T-helper 1 cell (primary cell): ENCODE results near the gene CYB5R3.
"Not testable (repeated sequence)": the region's sequence is repeated elsewhere in the genome, so short reads cannot be mapped to it uniquely, and the experiment has no call there.

Experiments used
- DNase-seq, 5 donors: peaks; one replicate each; pipeline ENCODE4 v3.0.0-alpha.2; 2012 to 2020

The CYB5R3 gene

DNA sequence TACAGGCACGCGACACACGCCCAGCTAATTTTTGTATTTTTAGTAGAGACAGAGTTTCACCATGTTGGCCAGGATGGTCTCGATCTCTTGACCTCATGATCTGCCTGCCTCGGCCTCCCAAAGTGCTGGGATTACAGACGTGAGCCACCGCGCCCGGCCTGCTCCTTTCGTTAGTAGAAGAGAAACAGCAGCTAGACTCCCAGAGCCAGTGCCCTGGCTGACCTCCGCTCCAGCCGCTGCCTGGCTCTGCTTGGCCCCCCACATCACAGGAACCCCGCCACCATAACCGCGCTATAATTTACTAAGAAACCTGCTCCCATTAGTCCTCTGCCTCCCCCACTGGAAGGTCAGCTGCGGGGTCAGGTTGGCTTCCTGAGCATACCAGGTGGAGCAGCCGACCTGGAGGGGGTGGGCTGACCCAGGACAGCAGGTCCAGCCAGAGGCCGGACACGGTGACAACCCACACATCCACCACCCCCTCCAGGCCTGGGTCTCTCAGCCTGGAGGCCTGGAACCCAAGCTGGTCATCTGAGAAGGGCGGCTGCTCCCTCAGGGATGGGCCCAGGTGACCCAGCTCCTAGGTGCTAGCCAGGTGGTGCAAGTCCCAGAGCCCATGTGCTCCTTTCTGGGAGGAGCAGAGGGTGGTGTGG, 27.0 kb downstream of the CYB5R3 start:
- DNase-seq: no peak

DNA sequence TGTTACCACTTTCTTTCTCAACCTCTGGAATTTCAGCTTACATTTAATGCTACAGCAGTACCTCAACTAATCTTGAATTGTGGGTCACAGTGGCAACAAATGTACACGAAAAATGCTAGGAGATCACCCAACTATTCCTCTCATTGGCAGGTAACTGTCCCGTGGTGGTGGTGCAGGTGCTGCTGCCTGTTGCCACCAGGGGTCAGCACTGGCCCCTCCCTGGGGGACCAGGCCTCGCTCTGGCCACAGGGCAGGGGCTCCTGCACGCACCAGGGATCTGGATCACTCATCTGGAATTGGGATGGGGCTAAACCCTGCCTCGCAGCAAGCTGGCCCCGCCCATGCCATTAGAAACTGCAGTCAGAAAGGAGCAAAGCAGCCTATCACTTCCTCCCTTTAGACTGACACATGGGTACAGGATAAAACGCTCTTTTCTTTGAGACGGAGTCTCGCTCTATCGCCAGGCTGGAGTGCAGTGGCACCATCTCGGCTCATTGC, 27.6 kb downstream of the CYB5R3 start:
- peak in 3 of 5 donors; percentile 30 to 38 (median 34) for DNase-seq

DNA sequence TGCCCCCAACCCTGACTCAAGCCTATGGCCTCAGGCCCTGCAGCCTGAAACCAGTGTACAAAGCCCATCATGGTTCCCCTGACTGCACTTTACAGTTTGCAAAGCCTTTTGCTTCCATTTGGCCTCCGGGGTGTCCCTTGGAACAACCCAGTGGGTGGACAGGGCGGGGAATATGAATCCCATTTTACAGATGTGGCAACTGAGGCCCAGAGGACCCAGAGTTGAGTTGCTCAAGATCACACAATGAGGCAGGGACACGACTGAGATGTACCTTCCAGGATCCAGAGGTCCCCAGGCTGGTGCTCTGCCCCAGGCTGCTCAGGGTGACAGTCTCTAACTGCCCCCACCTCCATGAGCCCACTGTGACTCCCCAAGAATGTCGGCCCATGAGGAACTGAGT, 29.1 kb downstream of the CYB5R3 start:
- no peak for DNase-seq

DNA sequence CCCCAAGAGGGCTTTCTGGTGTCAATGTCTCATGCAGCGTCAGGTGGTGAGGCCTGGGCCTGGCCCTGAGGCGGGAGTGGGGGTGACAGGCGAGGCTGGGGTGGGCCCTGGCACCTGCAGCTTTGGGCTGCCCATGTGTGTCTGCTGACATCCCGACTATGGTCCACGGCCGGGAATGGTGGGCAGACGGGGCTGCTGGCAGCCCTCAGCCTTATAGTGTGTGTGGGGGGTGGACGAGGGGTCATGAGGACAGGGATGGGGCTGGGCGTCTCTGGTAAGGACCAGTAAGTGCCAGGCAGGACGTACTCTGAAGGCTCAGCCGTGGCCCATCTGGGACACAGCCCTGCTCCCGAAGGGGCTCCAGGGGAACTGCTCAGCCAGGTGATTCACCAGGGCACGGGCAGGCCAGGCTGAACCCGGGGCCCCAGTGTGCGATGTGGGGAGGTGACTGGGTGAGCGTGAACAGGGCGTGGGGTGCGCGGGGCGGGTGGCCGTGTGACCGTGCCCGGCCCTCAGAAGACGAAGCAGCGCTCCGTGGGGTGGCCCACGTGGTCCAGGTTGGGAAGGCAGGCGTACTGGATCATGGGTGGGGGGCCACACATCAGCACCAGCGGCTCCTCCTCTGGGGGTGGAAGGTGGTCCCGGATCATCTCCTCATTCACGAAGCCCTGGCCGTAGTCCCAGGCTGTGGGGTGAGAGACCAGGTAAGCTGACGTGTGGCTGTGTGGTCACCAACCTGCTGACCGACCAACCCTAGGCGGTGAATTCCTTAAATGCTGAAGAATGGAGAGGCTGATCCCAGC, 29.7 kb downstream of the CYB5R3 start:
- no peak for DNase-seq

DNA sequence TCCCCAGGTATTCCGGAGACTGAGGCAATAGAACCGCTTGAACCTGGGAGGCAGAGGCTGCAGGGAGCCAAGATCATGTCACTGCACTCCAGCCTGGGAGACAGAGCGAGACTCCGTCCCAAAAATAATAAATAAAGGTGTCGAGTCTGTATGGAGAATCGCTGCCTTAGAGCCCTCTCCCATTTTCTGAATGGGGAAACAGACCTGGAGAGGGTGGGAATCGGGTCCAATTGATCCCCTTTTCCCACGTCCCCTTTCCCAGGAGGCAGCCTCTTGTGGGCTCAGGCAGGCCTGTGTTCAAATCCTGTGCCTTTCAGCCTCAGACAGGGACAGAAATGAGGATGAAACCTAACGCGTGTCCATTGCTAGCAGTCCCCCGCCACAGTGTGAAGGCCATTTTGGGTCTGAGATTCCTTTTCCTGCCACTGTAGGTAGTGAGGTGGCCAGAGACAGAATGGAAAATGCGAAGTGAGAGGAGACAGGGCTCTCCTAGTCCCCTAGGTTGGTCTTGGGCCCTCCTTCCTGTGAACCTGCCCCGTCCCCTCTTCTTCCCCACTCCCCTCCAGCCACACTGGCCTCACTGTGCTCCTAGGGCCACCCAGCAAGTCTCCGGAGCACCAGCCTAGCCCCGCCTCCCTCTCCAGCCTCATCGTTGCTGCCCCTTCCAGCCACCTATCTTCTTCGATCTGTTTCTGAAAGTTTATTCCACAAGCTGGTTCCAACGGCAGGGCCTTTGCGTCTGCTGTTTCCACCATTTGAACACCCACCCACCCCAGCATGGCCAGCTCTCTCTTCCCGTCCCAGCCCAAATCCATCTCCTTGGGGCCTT, 31.8 kb downstream of the CYB5R3 start:
- DNase-seq: no peak

DNA sequence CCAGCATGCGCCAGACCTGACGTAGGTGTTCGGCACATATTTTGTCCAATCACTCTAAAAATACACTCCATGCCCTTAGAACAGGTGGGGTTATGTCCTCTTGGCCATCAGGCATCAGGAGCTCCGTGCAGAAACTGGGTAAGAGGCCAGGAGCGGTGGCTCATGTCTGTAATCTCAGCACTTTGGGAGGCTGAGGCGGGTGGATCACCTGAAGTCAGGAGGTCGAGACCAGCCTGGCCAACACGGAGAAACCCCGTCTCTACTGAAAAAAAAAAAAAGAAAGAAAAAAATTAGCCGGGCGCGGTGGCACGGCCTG, 33.4 kb downstream of the CYB5R3 start:
- peak in 1 of 5 donors; percentile 18 for DNase-seq

DNA sequence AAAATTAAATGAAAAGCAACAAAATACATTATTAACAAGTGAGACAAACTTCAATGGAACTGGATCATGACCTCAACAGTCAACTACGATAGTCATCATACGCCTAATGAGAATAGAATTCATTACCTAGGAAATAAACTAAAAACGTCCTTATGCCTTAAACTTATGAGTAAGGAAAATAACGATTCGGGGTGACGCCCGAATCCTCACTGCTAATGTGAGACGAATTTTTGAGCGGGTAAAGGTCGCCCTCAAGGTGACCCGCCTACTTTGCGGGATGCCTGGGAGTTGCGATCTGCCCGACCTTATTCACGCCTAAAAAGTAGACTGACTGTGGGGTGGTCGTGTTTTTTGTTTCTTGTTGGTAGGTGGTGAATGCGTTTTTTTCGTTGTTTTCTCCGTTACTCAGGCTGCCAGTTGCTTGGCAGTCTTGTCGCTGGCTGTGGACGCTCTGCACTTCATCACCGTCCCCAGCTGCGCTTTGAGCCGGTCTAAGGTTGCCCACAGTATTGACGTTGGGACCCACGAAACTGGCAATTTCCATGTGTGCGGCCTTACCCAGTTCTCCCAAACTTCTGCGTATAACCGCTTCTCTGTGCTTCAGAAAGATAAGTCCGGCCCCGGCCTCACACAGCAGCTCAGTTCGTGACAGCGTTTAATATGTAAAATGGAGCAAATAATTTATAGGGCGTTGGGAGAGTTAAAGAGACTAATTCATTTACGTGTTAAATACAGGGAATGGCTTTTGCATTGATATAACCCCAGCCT, 33.9 kb downstream of the CYB5R3 start:
- peak; percentile 61 to 97 (median 77) for DNase-seq

DNA sequence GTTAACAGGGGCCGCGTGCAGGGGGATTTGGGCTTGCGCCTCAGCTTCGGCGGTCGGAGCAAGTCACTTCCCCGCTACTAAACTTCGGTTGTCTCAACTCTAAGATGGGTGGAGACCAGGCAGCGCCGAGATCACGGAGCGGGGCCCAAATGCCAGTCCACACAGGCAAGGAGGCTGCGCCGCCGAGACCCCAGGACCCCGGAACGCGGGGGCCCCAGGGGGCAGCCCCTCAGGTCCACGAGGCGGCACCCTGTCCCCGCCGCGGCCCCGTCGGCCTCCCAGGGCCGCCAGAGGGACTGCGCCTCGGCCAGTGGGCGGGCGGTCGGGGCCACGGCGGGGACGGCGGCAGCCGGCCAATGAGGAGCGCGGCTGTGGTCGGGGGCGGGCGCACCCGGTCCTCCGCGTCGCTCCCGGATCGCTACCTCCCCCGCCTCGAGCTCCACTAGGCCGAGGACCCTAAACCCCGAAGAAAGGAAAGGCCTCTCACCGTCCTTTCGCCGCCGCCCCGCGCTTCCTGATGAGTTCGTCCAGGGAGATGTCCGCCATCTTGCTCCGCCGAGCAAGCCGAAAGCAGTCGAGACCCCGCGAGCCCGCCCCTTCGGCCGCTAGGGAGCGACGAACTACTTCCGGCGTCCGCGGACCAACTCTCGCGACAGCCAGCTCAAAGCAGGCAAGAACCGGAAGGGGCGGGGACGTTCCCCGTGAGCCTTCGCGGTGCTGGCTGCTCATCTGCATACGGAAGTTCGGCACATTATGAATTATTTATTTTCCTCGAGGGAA, 34.7 kb downstream of the CYB5R3 start, which contains the start of gene POLDIP3:
Gene POLDIP3 (minus strand): TSS at position 572 of the 780 bp plus-strand sequence. CDS start 26 bp downstream, at position 546.
- DNase-seq: peak; percentile 98 to 99 (median 99)

DNA sequence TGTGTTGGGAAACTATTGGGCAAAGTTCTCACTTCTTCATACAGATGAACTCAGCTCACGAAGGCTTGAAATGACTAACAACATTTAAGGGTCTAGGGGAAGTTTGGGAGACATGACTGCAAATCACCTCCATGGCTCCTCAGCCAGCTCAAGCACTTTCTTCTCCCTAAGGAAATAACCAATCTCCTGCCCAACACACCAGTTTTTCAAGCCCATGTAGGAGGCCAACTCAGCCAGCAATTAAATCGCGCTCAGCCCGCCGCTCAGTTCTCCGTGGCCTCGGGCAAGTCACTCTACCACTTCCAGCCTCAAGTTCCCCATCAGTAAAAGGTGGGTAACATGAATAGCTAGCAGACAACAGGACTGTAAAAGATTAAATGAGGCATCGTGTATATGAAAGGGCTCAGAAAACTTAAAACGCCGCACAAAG, 35.3 kb downstream of the CYB5R3 start:
- peak in 2 of 5 donors; percentile 10 to 22 for DNase-seq

DNA sequence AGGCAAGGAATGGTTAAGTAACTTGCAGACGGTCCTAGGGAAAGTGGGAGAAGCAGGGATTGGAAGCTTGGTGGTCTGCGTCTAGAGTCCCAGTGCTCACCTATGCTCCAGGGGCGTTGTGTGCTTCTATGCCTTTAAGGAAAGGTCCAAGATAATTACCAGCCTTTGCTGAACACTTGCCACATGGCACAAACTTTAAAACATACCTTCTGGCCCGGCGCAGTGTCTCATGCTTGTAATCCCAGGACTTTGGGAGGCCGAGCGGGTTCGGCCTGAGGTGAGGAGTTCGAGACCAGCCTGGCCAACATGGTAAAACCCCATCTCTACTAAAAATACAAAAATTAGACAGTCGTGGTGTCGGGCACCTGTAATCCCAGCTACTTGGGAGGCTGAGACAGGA, 36.9 kb downstream of the CYB5R3 start:
- no peak for DNase-seq

DNA sequence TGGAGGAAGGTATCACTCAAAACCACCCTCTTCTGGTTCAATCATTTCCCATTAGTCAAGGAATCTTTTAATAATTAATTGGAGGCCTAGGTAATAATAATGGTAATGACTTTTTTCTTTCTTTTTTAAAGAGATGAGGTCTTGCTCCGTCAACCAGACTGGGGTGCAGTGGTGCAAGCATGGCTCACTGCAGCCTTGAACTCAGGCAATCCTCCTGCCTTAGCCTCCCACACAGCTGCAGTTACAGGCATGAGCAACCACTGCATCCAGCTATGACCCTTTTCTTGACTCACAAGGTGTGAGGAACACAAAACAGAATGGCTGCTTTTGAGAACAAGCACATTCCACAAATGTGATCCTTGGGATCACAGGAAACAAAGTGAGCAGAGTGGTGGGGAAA, 38.1 kb downstream of the CYB5R3 start:
- no peak for DNase-seq

DNA sequence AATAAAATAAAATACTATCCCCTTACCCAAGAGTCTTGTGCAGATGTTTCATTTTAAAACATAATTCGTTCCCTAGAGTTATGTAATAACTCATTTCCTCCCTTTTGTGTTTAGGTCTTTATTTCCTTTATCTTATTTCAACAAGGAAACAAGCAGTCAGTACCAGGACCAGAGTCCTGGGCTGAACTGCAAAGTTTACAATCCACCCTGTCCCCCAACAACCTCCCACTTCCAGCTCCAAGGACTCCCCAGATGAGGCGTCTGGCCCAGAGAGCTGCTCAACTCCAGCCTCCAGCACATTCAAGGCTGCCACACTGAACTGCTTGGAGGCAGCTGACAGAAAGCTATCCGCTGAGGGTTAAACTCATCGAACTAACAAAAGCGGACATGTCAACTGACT, 39.0 kb downstream of the CYB5R3 start:
- no peak for DNase-seq

DNA sequence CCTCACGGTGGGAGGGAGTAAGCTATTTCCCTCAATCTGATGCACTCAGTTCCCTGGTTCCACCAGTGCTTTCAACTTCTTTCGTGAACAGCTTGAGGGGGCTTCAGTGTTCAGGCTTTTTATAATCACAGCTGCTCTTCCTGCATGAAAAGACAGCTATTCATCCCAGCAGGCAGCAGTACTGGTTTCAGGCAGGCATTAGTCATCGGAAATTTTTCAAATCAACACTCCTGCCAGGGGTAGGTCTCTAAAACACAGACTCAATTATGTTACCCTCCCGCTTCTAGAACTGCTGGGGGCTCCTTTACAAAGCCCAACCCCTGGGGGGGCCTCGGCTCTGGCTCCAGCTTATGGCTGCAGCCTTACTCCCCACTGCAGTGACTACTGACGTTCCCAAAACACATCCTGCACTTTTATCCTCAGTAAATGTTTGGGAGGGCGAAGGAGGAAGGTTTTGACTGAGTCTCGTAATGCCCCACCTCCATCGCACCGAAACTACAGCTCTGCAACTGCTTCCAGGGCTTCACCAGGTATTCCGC, 40.3 kb downstream of the CYB5R3 start:
- no peak for DNase-seq

DNA sequence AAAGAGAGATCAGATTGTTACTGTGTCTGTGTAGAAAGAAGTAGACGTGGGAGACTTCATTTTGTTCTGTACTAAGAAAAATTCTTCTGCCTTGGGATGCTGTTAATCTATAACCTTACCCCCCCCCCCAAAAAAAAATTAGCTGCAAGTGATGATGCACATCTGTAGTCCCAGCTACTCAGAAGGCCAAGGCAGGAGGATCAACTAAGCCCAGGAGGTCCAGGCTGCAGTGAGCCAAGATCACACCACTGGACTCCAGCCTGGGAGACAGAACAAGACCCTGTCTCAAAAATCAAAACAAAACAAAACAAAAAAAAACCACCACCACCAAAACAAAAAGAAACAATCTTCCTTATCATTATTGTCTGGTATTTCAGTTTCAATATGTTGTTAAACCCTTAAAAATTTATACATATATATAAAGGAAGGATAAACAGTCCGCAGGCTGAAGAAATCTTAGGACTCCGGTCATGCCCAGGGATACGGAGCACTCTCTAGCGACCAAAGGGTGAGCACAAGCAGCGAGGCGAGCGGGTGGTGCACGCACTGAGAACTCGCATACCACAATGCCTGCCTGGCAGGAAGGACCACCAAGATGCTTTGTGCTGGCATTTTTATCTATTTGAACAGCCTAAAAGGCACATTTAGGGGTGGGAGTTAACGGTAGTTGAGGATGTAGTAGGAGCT, 40.9 kb downstream of the CYB5R3 start:
- DNase-seq: no peak

DNA sequence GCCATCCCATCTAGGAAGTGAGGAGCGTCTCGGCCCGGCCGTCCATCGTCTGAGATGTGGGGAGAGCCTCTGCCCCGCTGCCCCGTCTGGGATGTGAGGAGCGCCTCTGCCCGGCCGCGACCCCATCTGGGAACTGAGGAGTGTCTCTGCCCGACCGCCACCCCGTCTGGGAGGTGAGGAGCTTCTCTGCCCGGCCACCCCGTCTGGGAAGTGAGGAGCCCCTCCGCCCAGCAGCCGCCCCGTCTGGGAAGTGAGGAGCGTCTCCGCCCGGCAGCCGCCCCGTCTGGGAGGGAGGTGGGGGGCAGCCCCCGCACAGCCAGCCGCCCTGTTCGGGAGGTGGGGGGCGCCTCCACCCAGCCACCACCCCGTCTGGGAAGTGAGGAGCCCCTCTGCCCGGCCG, 41.6 kb downstream of the CYB5R3 start:
- not testable (repeated sequence) for DNase-seq

DNA sequence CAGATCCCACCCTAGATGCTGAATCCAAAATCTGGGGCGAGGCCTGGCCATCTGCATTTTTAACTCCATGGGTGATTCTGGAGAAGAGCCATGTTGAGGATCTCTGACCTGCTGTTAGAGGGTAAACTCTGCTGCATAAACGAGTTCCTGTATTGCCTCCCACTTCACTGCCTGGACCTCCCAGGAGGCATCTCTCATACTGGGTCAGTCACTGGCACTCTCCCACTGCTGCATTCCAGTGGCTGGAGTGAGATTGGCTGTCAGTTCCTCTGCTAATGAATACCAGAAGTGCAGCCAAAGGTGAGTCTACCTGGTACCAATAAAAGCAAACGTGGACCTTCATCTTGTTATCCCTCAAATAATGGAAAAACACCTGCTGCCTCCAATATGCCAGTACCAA, 44.8 kb downstream of the CYB5R3 start:
- no peak for DNase-seq

DNA sequence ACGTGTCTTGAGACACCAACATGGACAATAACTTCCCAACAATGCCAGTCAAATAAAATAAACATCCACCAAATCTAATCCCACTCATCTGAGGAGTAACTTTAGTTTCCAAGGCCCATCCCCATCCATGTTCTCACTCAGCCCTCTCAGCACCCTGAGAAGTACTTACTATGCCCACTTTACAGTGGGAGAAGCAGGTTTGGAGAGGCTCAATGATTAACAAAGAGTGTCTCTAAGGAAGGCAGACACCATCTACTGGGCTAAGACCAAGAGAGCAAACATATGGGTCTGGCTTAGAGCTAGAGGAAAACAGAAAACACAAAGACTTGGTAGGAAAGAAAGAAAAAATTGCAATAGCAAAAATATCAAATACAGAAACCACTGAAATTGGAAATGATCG, 45.8 kb downstream of the CYB5R3 start:
- no peak for DNase-seq

DNA sequence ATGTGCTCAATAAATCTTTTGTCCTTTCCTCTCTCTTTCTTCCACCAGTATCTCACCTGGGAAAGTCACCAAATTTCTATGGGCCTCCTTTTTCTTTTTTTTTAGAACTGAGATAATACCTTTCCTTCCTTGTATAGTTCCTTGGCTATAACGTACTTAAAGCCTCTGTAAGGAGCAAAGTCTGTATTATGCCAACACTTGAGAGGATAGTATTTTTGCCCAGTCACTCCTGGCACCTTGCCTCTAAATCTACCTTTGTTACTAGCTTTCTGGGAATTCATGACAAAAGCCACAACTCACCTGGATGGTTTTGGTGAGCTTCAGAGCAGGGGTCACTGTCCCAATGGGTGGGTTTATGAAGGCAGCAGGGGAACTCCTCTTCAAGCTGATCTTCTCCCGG, 46.7 kb downstream of the CYB5R3 start:
- no peak for DNase-seq

DNA sequence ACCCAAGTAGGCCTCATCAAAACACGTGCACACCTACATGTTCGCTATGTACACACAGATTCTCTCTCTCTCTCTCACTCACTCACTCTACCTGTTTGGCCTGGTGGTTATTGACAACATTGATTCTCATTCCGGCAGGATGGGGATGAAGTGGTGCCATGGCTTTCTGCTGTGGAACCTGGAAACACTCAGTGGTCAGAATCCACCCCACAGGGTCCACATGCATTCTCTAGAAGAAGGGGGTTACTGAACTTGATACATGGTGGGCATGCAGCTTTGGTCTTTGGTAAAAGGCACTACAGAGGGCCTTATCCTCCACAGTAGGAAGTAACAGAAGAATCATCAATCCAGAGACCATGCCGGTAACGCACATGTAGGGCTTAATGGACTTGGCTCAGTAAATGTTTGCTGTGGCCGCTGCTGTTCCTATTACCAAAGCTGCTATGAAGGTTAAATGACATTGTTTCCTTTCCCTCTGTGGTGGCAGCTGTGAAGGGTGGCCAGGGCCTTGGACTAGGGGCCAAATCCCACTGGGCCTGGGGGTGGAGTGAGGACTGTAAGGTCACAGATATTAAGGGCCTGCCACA, 47.2 kb downstream of the CYB5R3 start:
- DNase-seq: no peak

DNA sequence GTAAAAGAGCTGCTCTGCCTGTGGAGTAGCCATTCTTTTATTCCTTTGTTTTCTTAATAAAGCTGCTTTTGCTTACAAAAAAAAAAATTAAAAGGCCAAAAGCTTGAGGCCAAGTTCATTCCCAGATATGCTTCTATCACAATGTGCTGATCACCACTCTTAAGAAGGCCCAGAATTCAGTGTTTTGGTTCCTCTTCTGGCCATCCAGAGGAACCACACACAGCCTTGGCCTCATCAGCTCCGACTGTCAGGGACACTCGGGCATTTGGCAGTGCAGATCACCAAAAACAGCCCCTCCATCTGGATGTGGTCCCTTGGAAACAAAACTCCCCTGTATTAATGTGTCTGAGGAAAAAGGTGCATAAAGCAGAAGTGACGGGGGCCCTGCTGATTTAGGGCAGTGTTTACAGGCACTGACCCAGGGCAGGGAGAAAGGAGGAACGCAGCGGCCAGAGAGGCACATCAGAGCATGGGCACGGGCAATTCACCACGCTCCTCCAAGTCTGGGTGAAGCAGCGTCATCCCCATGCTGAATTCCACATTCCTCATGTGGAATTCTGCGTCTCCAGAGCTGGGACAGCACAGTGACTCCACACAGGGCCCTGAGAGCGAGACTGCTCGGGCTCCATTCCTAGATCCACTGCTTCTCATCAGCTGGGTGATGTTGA, 52.2 kb downstream of the CYB5R3 start:
- no peak for DNase-seq
